ENCODE data around the gene CRABP2. TPM values are rescaled to one million over a fixed set of nuclear protein-coding genes. Genes with fewer than 3 reads are reported as not detected.
A peak's percentile ranks its signal among the peaks of the same experiment; 100 is the strongest.

The CRABP2 gene
- total and polyA plus RNA-seq, 2 of the 13 experiments (the other 11 are each of a cell fraction or from before 2014, with no cell fraction given): 0.40 to 0.60 TPM

- no peak for TF ChIP-seq ZNF512B (CRISPR knock-in tag; IDR thresholded peaks at IDR 0.05; ENCODE audit: borderline replicate concordance)
- TF ChIP-seq, protein P1, sequence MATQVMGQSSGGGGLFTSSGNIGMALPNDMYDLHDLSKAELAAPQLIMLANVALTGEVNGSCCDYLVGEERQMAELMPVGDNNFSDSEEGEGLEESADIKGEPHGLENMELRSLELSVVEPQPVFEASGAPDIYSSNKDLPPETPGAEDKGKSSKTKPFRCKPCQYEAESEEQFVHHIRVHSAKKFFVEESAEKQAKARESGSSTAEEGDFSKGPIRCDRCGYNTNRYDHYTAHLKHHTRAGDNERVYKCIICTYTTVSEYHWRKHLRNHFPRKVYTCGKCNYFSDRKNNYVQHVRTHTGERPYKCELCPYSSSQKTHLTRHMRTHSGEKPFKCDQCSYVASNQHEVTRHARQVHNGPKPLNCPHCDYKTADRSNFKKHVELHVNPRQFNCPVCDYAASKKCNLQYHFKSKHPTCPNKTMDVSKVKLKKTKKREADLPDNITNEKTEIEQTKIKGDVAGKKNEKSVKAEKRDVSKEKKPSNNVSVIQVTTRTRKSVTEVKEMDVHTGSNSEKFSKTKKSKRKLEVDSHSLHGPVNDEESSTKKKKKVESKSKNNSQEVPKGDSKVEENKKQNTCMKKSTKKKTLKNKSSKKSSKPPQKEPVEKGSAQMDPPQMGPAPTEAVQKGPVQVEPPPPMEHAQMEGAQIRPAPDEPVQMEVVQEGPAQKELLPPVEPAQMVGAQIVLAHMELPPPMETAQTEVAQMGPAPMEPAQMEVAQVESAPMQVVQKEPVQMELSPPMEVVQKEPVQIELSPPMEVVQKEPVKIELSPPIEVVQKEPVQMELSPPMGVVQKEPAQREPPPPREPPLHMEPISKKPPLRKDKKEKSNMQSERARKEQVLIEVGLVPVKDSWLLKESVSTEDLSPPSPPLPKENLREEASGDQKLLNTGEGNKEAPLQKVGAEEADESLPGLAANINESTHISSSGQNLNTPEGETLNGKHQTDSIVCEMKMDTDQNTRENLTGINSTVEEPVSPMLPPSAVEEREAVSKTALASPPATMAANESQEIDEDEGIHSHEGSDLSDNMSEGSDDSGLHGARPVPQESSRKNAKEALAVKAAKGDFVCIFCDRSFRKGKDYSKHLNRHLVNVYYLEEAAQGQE (IDR thresholded peaks at IDR 0.05; ENCODE audit: borderline replicate concordance in 1 of 2, low read depth in 1 of 2, low read length in 2 of 2): peak in 1 of 2 experiments; percentile 49; a peak in 1 of 4 replicates
- TF ChIP-seq RBM22 (optimal IDR thresholded peaks at IDR 0.05; ENCODE audit: low read length): peak; percentile 96
- TF ChIP-seq, protein P2, sequence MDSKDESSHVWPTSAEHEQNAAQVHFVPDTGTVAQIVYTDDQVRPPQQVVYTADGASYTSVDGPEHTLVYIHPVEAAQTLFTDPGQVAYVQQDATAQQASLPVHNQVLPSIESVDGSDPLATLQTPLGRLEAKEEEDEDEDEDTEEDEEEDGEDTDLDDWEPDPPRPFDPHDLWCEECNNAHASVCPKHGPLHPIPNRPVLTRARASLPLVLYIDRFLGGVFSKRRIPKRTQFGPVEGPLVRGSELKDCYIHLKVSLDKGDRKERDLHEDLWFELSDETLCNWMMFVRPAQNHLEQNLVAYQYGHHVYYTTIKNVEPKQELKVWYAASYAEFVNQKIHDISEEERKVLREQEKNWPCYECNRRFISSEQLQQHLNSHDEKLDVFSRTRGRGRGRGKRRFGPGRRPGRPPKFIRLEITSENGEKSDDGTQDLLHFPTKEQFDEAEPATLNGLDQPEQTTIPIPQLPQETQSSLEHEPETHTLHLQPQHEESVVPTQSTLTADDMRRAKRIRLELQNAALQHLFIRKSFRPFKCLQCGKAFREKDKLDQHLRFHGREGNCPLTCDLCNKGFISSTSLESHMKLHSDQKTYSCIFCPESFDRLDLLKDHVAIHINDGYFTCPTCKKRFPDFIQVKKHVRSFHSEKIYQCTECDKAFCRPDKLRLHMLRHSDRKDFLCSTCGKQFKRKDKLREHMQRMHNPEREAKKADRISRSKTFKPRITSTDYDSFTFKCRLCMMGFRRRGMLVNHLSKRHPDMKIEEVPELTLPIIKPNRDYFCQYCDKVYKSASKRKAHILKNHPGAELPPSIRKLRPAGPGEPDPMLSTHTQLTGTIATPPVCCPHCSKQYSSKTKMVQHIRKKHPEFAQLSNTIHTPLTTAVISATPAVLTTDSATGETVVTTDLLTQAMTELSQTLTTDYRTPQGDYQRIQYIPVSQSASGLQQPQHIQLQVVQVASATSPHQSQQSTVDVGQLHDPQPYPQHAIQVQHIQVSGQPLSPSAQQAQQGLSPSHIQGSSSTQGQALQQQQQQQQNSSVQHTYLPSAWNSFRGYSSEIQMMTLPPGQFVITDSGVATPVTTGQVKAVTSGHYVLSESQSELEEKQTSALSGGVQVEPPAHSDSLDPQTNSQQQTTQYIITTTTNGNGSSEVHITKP (CRISPR knock-in tag; IDR thresholded peaks at IDR 0.05; ENCODE audit: low read depth): peak; percentile 84
- no peak for TF ChIP-seq PPARG (CRISPR knock-in tag; conservative IDR thresholded peaks at IDR 0.05)
- TF ChIP-seq GLI4 (CRISPR knock-in tag; IDR thresholded peaks at IDR 0.05; ENCODE audit: borderline replicate concordance): peak; percentile 77; the same call in 1 of the 2 replicates
- TF ChIP-seq SOX13 (IDR thresholded peaks at IDR 0.05): no peak
- TF ChIP-seq SOX13 (CRISPR knock-in tag; conservative IDR thresholded peaks at IDR 0.05 in 1 of 2, IDR thresholded peaks at IDR 0.05 in 1 of 2): no peak; a peak in 1 of 4 replicates
- TF ChIP-seq ZNF430 (CRISPR knock-in tag; IDR thresholded peaks at IDR 0.05): peak; percentile 75; the same call in 1 of the 2 replicates
- no peak for TF ChIP-seq SETDB1 (CRISPR knock-in tag; IDR thresholded peaks at IDR 0.05; ENCODE audit: borderline replicate concordance)
- TF ChIP-seq JDP2 (CRISPR knock-in tag; IDR thresholded peaks at IDR 0.05; ENCODE audit: borderline replicate concordance): no peak
- TF ChIP-seq ZNF567 (CRISPR knock-in tag; IDR thresholded peaks at IDR 0.05; ENCODE audit: borderline replicate concordance): no peak; the same call in 1 of the 2 replicates
- TF ChIP-seq ZNF432 (CRISPR knock-in tag; IDR thresholded peaks at IDR 0.05; ENCODE audit: borderline replicate concordance): no peak
- peak; percentile 66 for TF ChIP-seq RXRA (CRISPR knock-in tag; IDR thresholded peaks at IDR 0.05)
- peak; percentile 71; the same call in 1 of the 2 replicates for TF ChIP-seq FOXJ3 (CRISPR knock-in tag; IDR thresholded peaks at IDR 0.05; ENCODE audit: borderline replicate concordance)
- TF ChIP-seq ARNT2 (CRISPR knock-in tag; IDR thresholded peaks at IDR 0.05; ENCODE audit: low read depth): peak; percentile 73; the same call in 1 of the 2 replicates
- TF ChIP-seq FIP1L1 (IDR thresholded peaks at IDR 0.05; ENCODE audit: borderline replicate concordance, insufficient read depth, low read depth, low read length): 0 out of 2 replicates have a peak, but pooled peaks have one; percentile 62
- peak; percentile 22; the same call in 1 of the 2 replicates for TF ChIP-seq HOXD1 (CRISPR knock-in tag; IDR thresholded peaks at IDR 0.05)
These were observed 35.5 kb upstream of the CRABP2 start, which contains the start of gene MRPL24 (continued) for GRCh38 chr1:156740741-156741480.
